ENCODE results near the gene SOX18.

The SOX18 gene

DNA sequence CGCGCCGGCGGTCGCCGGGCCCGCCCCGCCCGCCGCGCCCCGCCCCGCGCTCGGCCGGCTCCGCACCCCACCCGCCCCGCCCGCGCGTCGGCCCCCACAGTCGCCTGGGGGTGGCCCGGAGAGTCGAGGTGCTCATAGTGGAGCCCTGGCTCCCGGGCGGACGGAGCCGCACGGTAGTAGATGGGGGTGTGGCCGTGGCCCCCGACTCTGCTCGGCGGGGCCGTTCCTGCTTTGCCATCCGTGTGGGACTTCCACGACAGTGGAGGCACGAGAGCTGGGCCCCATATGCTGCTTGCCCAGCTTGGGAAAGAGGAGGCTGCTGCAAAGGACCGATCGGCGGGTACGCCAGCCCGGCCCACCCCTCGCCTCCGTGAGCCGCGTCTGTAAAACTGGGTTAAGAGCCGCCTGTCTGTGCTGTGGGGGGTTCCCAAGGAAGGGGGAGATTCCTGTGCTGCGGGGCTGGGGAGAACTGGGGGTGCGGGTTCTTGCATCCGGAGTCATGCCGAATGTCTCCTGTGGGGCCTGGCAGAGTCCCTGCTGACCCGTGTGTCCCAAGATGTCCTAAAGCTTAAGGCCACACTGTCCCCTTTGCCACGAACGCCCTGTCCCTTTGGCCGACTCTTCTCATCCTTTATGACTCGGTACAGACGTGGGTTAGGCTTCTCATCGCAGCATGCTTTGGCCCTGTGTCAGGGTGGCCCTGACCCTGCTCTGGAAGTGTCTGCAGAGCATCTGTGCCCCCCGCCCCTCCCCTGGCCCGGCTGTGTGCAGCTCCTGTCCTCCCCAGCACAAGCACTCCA, 30.8 kb upstream of the SOX18 start, which contains the start of gene OPRL1:
Gene OPRL1 (plus strand): TSS at position 70 of the 800 bp plus-strand sequence. CDS start 12,639 bp downstream, outside the sequence.
- no peak for DNase-seq

DNA sequence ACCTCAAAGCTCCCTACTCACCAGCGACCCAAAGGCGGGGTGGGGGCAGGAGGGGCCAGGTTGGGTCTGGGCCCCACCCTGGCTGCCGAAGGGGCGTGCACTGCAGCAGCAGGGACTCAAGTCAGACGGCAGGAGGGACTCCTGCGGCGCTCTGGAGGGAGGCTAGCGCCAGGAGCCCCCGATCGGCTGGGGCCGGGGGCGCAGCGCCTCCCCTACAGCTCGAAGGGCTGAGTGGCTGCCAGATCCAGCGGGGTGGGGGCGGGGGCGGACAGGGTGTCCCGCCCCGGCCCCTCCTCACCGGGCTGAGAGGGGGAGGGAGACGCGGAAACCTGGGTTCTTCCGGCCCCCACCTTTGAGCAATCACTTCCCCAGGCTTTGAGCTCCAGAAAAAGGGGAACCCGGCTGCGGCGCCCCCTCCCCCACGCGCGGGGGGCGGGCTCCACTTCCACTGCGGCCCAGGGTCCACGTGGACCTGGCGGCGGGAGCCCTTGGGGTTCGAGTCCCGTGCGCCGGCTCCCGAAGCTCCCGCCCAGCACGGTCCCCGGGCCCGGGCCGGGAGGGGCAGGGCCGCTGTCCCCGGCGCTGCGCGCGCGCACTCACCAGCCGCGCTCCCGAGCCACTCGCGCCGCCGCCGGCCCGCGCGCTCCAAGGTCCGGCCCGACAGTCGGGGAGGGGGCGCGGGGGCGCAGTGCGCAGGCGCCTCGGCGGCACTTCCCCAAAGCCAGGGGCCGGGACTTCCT, 30.0 kb upstream of the SOX18 start, which contains the start of gene RGS19:
Gene RGS19 (minus strand): TSS at position 246 of the 740 bp plus-strand sequence. CDS start 2,632 bp downstream, outside the sequence.
- DNase-seq, result no peak

GRCh38 chr20:64078934-64079272, 29.5 kb upstream of the SOX18 start:
- DNase-seq, result no peak

- no peak for DNase-seq
Observed at GRCh38 chr20:64077876-64078551, 28.6 kb upstream of the SOX18 start.

- no peak for DNase-seq
Observed at GRCh38 chr20:64077541-64077875, 28.1 kb upstream of the SOX18 start.

DNA sequence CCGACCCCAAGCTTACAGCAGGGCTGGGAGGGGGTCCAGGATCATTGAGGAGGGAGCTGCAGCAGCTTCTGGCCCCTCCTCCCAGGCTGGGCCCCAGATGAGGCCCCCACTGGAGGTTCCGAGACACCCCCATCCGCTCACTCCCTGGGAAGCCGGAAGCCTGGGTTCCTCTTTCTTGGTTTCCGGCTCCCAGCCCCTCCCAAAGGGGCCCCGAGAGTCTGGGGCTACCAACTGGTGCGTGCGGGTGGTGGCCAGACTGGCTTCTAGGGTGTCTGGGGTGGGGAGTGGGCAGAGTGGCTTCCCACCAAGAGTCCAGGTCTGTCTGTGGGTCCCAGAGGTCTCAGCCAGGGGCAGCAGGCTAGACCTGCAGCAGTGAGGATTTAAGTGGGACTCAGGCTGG, 27.7 kb upstream of the SOX18 start:
- no peak for DNase-seq

- DNase-seq, result no peak
Observed at GRCh38 chr20:64076061-64076997, 26.9 kb upstream of the SOX18 start.

DNA sequence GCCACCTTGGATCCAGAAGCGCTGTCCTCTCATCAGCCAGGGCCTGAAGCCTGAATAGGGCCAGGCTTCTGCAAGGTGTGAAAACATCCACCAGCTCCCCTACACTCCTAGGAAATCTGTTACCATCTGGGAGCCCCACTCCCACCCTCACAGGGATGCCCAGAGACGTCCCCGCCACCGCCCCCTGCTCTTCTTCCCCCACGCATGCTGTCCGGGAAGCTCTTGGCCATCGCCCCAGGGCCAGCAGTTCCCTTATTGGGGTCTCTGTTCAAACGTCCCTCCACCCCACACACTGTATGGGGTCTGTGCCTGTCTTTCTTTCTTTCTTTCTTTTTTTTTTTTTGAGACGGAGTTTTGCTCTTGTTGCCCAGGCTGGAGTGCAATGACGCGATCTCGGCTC, 26.1 kb upstream of the SOX18 start:
- DNase-seq, result no peak

DNA sequence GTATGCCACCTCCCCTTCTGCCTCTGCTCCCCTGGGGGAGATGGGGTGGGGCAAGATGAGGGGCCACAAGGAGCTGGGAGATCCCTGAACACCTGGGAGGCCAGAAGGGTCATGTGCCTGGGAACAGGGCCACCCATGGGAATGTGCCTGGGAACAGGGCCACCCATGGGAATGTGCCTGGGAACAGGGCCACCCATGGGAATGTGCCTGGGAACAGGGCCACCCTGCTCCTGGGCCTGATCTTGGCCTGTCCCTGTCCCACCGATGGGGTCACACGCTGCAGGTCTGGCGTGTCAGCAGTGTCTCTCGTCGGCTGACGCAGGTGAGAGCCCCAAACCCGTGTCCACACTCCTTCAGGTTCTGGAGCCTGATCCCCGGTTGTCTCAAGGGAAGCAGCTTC, 25.5 kb upstream of the SOX18 start:
- no peak for DNase-seq

DNA sequence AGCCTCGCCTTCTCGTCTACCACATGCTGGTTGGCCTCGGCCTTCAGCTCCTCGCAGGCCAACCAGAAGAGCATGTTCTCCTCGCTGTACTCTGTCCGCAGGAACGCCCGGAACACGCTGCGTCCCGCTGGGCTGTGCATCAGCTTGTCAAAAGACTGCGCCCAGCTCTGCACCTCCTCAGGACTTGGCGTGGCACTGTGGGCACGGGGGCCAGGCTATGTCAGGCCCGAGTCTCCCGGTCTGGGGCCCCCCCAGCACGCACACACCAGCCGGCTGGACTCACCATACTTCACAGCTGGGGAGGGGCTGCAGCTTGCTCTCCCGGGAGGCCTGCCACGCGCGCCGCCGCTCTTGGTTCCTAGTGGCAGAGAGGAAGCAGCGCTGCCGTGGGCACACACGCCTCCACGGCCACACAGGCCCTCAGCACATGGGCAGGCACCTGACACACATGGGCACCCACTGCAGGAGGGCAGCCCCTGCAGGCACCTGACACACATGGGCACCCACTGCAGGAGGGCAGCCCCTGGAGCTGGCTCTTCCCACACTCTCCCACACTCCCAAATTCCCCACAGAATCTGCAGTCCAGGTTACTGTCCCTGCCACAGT, 24.8 kb upstream of the SOX18 start:
- DNase-seq, result no peak

GRCh38 chr20:64073476-64074183, 24.2 kb upstream of the SOX18 start:
- DNase-seq, result no peak

- DNase-seq, result no peak
Observed at GRCh38 chr20:64072498-64073063, 23.1 kb upstream of the SOX18 start.

- DNase-seq, result no peak
Observed at GRCh38 chr20:64071341-64072332, 22.2 kb upstream of the SOX18 start.

DNA sequence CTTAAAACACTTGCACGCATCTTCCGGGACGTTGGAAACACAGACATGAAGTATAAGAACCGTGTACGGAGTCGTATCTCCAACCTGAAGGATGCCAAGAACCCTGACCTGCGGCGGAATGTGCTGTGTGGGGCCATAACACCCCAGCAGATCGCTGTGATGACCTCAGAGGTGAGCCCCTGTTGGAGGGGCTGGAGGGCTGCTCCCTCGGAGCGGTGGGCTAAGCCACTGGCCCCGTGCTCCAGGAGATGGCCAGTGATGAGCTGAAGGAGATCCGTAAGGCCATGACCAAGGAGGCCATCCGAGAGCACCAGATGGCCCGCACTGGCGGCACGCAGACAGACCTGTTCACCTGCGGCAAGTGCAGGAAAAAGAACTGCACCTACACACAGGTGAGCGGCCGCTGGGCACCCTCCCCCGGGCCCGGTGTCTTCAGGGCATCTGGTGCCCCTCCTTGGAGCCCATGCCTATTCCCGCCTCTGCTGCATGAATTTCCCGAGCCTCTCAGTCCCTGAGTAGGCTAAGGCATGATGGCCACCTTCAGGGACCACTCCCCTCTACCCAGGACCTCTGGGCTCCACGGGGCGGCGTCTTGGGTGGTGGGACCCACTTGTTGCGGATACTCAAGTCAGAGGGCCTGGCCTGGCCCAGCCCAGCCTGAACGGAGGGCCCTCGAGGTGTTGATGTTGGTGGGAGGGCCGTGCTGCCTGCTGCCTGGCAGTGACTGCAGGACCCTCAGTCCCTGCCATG, 21.0 kb upstream of the SOX18 start:
- DNase-seq, result no peak

DNA sequence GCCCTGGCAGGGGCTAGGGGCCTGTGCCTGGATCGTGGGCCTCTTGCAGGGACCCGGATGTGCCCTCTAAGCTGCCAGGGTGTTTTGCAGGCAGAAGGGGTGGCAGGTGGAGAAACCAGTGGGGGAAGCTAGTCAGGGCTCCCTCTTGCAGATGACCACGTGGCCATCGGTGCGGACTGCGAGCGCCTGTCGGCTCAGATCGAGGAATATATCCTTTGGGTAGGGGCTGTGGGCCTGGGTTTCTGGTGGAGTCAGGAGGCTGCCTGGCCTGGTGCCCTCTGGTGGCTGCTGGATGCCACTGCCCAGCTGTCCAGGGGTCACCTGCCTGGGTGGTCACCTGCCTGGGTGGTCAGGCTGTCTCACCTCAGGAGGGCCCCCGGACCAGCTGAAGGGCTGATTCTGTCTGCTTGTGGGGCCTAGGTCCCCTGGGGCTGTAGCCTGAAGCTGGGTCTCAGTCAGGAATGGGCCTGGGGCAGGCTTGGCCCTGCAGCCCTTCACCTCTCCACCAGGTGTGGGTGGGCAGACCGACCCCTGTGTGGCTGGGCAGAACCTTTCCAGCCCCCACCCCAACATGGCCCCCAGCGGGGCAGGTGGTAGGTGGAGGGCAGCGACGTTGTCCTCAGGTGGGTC, 20.3 kb upstream of the SOX18 start:
- no peak for DNase-seq

DNA sequence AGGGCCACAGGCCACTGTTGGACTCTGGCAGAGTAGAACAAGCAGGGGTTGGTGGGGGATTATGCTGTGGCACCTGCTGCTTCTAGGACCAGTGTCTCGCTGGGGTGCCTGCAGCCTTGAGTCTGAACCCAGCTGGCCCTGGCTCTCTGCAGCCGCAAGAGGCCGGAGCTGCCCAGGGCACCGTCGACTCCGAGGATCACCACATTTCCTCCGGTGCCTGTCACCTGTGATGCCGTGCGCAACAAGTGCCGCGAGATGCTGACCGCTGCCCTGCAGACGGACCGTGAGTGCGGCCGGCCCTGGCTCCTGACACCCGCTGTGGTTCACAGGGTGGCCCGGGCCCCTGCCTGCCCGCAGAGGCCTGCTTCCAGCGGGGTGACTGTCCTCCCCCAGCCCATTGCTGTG, 19.8 kb upstream of the SOX18 start:
- no peak for DNase-seq

DNA sequence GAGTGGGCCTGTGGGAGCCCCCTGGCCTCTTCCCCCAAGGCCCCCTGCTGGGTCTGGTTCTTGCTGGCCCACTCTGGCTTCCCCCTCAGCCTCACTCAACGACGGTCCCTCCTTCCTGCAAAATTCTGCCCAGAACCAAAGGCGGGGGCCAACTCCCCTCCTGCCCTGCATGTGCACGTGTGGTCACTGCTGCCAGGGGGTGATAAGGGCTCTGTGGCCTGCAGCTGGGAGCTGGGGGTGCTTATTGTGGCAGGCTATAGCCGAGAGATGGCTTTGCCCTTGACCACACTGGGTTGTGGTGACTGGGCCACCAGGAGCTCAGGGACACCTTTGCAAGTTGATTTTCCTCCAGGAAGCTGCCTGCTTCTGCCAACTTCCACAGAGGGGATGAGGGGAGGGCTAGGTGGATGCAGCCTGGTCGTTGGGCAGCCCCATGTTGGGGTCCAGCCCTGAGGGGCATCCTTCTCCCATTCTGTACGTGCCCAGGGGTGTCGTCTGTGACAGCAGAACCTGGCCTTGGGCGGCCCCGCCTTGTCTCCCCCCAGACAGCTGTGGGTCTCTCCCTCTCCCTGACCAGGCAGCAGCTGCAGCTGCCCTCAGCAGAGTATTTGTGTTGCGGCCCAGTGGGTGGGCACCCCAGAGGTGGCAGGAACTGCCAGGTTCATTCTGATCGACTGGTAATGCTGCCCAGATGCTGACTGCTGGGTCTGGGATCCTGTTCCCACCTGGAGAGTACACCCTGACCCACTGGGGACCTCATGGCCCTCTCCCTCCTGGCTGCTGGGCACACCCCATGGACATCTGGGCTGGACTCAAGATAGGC, 19.2 kb upstream of the SOX18 start:
- no peak for DNase-seq
